HG02884 (cell line): Measurements from ENCODE around the gene AGBL1.
"Not testable (repeated sequence)": the region's sequence is repeated elsewhere in the genome, so short reads cannot be mapped to it uniquely, and the experiment has no call there.

ENCODE experiments used
- ATAC-seq: cut with Tn5 transposase; IDR thresholded peaks from one replicate; pipeline ENCODE4 v1.9.1; 2021; ENCODE audit warnings: mild to moderate bottlenecking, moderate library complexity; ENCODE audit not compliant: unreplicated experiment

AGBL1 gene

DNA sequence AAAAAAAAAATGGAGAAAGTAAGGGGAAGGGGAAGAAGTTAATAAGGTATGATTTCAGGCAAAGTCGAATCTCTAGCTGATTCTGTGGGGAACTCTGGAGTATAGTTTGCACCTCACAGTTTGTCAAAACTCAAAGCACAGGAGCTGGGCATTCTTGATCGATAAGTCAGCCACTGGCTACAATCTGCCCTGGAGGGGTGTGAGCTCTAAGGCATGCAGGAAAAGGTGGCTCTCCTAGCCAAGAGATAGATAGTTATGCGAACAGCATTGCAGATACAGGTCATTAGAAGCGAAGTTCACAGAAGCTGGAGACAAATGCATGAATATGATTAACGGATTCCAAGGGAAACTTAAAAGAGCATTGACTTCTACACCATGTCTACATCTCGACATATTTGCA lies 952.6 kb downstream of the AGBL1 start:
- no peak for ATAC-seq

DNA sequence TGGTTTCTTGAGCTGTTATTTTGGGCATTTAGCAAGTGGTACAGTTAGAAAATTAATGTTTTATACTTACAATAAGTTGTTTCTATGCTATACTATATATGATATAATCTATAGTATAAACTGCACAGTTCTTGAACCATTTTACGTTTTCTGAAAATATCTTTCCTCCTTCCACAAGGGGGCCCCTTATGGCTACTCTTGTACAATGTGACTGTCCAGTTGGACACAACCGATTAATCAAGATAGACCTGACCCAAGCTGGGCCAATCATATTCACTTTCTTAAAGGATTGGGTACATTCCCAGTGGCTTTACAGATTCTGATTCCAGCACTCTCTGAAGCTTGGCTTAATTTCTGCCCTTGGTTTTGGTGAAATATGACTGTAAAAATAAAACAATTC lies 953.4 kb downstream of the AGBL1 start:
- ATAC-seq: no peak

DNA sequence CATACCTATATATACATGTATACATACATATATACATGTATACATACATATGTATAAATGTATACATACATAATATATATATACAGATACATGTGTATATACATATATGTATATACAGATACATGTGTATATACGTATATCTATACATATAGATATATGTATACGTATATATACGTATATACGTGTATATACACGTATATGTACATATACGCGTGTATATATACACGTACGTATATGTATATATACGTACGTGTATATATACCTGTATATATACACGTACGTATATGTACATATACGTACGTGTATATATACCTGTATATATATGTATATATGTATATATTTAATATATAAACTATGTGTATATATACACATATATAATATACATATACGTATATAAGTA lies 955.2 kb downstream of the AGBL1 start:
- ATAC-seq: no peak

DNA sequence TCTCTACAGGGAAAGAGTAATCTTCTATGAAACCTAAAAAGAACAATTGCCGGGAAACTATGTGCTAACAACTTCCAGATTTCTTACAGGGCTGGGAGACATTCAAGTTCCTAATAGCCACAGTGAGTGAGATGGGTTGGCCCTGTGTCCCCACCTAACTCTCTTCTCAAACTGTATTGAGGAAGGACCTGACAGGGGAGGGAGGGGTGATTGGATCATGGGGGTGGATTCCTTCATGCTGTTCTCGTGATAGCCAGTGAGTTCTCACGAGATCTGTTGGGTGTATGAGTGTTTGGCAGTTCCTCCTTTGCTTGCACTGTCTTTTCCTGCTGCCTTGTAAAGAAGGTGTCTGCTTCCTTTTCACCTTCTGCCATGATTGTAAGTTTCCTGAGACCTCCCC lies 958.7 kb downstream of the AGBL1 start:
- no peak for ATAC-seq

DNA sequence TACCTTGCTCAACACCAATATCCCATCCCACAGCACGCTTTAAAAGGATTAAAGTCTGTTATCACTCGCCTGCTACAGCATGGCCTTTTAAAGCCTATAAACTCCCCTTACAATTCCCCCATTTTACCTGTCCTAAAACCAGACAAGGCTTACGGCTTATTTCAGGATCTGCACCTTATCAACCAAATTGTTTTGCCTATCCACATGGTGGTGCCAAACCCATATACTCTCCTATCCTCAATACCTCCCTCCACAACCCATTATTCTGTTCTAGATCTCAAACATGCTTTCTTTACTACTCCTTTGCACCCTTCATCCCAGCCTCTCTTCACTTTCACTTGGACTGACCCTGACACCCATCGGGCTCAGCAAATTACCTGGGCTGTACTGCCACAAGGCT lies 962.9 kb downstream of the AGBL1 start:
- ATAC-seq: not testable (repeated sequence)

DNA sequence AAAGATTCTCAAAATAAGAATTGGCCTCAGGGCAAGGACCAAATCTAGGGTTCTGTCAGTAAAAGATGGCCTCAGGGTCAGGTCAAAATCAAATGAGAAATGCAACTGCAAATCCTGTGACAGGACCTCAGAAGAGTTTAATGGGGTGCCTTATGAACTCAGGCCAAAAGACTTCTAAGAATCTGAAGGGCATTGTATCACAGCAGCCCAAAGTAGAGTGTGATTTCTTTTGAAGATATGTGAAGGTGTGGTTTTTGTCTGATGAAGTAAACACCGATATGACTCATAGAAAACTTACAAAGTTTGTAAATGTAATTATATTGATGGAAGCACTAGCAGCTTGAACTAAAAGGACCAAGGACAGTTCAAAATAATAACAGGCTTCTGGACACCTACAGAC lies 966.1 kb downstream of the AGBL1 start:
- ATAC-seq: no peak

DNA sequence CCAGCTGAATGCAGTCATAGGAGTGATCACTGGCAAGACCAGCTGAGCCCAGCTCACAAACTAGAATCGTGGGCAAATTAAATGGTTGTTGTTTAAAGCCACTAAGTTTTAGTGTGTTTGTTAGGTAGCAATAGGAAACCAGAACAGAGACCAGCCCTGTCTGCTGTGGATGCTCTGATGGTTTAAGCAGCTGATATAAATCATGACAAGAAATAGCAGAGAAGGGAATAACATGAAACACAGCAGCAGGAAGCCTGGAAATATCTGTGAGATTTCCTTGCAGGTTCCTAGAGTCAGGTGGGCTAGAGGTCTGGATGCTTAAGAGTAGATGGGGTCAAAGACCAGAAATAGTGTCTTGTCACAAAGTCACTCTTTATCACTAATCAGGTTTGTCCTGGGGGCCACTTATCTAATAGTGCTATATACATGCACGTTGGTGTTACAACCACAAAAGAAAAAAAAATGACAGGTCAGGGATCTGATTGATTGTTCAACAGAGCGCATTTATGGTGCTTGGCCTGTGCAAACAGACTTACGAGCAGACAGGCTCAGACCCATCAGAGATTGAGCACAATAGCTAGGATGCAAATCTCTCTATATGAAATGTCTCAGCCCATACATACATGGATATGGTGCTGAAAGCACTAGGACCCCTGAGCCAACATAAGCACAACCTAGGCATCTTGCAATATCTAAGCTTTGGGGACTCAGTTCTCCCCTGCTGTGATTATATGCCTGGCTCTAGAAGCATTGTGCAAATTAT lies 967.7 kb downstream of the AGBL1 start:
- ATAC-seq: no peak
